H1 (cell line): Measurements from ENCODE around the gene SRMS. TPM values are rescaled to one million over a fixed set of nuclear protein-coding genes. Genes with fewer than 3 reads are reported as not detected.

Source experiments
- EGR1 ChIP-seq: IDR thresholded peaks from 2 replicates; pipeline ENCODE4 v1.6.1; 2011; ENCODE audit warnings: low read depth, low read length, borderline replicate concordance
- GABPA ChIP-seq: IDR thresholded peaks from 2 replicates; pipeline ENCODE4 v1.6.1; 2011; ENCODE audit warnings: mild to moderate bottlenecking, low read length, moderate library complexity, borderline replicate concordance; ENCODE audit not compliant: insufficient read depth
- KDM4A ChIP-seq: IDR thresholded peaks from one replicate; pipeline ENCODE4 v1.7.1; 2012; ENCODE audit warnings: low read depth, mild to moderate bottlenecking, moderate library complexity, low read length, inconsistent platforms; ENCODE audit not compliant: severe bottlenecking
- PHF8 ChIP-seq: fragments of 200-600 bp; sonication (generic); conservative IDR thresholded peaks from 2 replicates; pipeline ENCODE4 v1.7.1; 2012; ENCODE audit warnings: low read depth, mild to moderate bottlenecking, inconsistent platforms, low read length, moderate library complexity
- SAP30 ChIP-seq: fragments of 300-600 bp; sonication (generic); IDR thresholded peaks from 2 replicates; pipeline ENCODE4 v1.7.1; 2012; ENCODE audit warnings: low read length, moderate library complexity, mild to moderate bottlenecking, inconsistent platforms; ENCODE audit not compliant: insufficient read depth, insufficient replicate concordance
- polyA plus RNA-seq, 7 experiments: library from polyadenylated mRNA; depleted of rRNA in 3 of 7; stranded (reverse) in 5 of 7; unstranded in 2 of 7; fragments of >200 nt in 5 of 7; fragments of 200-250 nt in 2 of 7; gene quantifications; 1 replicate in 5 of 7; 2 replicates in 1 of 7; 4 replicates in 1 of 7; pipeline versions ENCODE4 v1.2.1 to v1.2.3, GENCODE V29; 2011 to 2013; ENCODE audit warnings: missing spikeins in 2 of 7, mixed read lengths in 2 of 7
- total RNA-seq: library from RNA; stranded (reverse); fragmentation: NEBNext Ultra II Directional; extraction: Animal tissue kit (Norgen Biotek cat#: 25700); gene quantifications from 2 replicates; pipeline ENCODE4 v1.2.1, GENCODE V29; 2021

SRMS gene
- total and polyA plus RNA-seq, 2 of the 8 experiments (the other 6 are each of a cell fraction or from before 2014, with no cell fraction given), result 0.39 to 0.76 TPM

- TF ChIP-seq GABPA, result no peak
- TF ChIP-seq EGR1, result no peak
- no peak for TF ChIP-seq KDM4A
- TF ChIP-seq SAP30, result no peak
- no peak for TF ChIP-seq PHF8
Observed at GRCh38 chr20:63508072-63508768, 39.3 kb downstream of the SRMS start (continued).
